Measurements from ENCODE around the gene KCNIP4.

DNA sequence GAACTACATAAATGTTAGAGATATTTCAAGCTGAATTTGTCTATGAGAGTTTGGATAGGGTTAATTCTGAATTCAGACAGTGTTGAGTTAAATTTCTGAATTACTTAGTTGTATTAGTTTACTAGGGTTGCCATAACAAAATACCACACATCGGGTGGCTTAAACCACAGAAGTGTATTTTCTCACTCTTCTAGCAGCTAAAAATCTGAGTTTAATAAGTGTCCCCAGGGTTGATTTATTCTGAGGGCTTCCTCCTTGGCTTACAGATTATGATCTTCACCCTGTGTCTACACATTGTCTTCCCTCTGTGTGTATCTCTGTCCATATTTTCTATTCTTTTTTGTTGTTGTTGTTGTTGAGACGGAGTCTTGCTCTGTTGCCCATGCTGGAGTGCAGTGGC lies 929.8 kb downstream of the KCNIP4 start:
- TF ChIP-seq RAD21 (IDR thresholded peaks at IDR 0.05; ENCODE audit: low read length) (no peak), RFX5 (IDR thresholded peaks at IDR 0.05; ENCODE audit: low read depth, low read length) (no peak), CEBPB (IDR thresholded peaks at IDR 0.05; ENCODE audit: low read depth, low read length) (no peak), POLR2A (IDR thresholded peaks at IDR 0.05; ENCODE audit: low read depth, low read length) (no peak), MAZ (IDR thresholded peaks at IDR 0.05; ENCODE audit: borderline replicate concordance, low read depth, low read length) (no peak), BHLHE40 (IDR thresholded peaks at IDR 0.05; ENCODE audit: low read depth, low read length) (no peak), MXI1 (IDR thresholded peaks at IDR 0.05; ENCODE audit: borderline replicate concordance, low read depth, low read length) (no peak)
- TF ChIP-seq, protein P1, sequence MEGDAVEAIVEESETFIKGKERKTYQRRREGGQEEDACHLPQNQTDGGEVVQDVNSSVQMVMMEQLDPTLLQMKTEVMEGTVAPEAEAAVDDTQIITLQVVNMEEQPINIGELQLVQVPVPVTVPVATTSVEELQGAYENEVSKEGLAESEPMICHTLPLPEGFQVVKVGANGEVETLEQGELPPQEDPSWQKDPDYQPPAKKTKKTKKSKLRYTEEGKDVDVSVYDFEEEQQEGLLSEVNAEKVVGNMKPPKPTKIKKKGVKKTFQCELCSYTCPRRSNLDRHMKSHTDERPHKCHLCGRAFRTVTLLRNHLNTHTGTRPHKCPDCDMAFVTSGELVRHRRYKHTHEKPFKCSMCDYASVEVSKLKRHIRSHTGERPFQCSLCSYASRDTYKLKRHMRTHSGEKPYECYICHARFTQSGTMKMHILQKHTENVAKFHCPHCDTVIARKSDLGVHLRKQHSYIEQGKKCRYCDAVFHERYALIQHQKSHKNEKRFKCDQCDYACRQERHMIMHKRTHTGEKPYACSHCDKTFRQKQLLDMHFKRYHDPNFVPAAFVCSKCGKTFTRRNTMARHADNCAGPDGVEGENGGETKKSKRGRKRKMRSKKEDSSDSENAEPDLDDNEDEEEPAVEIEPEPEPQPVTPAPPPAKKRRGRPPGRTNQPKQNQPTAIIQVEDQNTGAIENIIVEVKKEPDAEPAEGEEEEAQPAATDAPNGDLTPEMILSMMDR (conservative IDR thresholded peaks at IDR 0.05; ENCODE audit: low read depth, low read length) = no peak
